Effector memory CD4-positive, alpha-beta T cell (primary cell): ENCODE data around the gene ARHGAP28.
"Not testable (repeated sequence)": the region's sequence is repeated elsewhere in the genome, so short reads cannot be mapped to it uniquely, and the experiment has no call there.

Experiments used
- DNase-seq, 3 donors: peaks; one replicate each; pipeline ENCODE4 v3.0.0-alpha.2; 2020
- H3K27ac ChIP-seq: 2 replicates; pipeline ENCODE4 v1.7.0; 2013; ENCODE audit warnings: mild to moderate bottlenecking, low read length, moderate library complexity; ENCODE audit not compliant: insufficient read depth, poor library complexity, severe bottlenecking
- H3K27me3 ChIP-seq: replicated peaks from 2 replicates; pipeline ENCODE4 v1.7.0; 2013; ENCODE audit warnings: mild to moderate bottlenecking, low read length; ENCODE audit not compliant: insufficient read depth, control insufficient read depth, poor library complexity, severe bottlenecking
- H3K36me3 ChIP-seq: 2 replicates; pipeline ENCODE4 v1.7.0; 2013; ENCODE audit warnings: mild to moderate bottlenecking, low read length, moderate library complexity; ENCODE audit not compliant: control insufficient read depth, insufficient read depth
- H3K4me1 ChIP-seq: 2 replicates; pipeline ENCODE4 v1.7.0; 2013; ENCODE audit warnings: low read length, mild to moderate bottlenecking; ENCODE audit not compliant: control insufficient read depth, insufficient read depth, poor library complexity, severe bottlenecking
- H3K4me3 ChIP-seq: 2 replicates; pipeline ENCODE4 v1.7.0; 2013; ENCODE audit warnings: low read length, low read depth, mild to moderate bottlenecking; ENCODE audit not compliant: insufficient read depth, poor library complexity, severe bottlenecking
- H3K9me3 ChIP-seq: 2 replicates; pipeline ENCODE4 v1.7.0; 2013; ENCODE audit warnings: mild to moderate bottlenecking, low read length, moderate library complexity; ENCODE audit not compliant: control insufficient read depth

Gene ARHGAP28

GRCh38 chr18:6784046-6784445, 54.5 kb downstream of the ARHGAP28 start:
- H3K27ac ChIP-seq, result no peak overlapping the region
- no peak overlapping the region for H3K4me3 ChIP-seq
- no peak for DNase-seq
- H3K36me3 ChIP-seq, result no peaks in the 10 kb centered on the region
- H3K4me1 ChIP-seq, result no peaks in the 10 kb centered on the region
- H3K27me3 ChIP-seq, result no peaks in the 10 kb centered on the region
- no peaks in the 10 kb centered on the region for H3K9me3 ChIP-seq

DNA sequence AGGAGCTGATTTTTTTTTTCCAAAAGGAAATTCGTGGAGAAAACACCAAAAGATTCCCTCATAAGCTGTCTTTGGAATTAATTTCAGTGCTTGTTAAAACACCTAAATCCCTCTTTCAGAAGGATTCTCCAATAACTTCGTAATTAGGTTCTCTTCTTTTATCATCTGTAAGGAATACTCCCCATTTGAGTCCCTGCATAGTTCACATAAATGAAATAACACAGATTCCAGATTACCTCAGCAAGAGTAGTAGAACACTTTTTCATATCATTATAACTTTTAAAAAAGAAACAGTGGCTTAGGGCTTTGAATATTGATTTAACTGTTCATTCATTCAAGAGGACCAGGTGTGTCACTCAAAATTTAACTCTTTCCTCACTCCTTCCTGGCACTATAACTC, 55.5 kb downstream of the ARHGAP28 start:
- Histone ChIP-seq H3K9me3 (no peaks in the 10 kb centered on the region), H3K36me3 (no peaks in the 10 kb centered on the region), H3K27me3 (no peaks in the 10 kb centered on the region), H3K27ac (no peak overlapping the region), H3K4me3 (no peak overlapping the region), H3K4me1 (no peaks in the 10 kb centered on the region)
- no peak for DNase-seq

DNA sequence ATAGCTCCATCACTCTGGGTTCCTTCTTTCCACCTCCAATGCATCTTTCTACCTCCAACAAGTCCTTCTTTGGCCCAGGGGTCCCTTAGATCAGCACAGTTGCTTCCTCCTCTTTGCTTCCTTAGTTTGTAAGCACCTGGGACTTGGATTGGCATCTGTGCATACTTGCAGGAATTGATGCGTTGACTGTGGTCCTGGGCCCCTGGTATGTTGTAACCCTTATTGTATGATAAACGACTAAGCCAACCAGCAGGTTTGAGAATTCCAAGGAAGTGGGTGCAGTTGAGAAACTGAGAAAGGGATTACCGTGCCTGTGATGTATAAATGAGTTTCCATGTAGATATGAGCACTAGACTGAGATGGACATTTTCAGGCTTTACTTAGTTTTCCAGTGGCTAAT, 55.9 kb downstream of the ARHGAP28 start:
- Histone ChIP-seq H3K4me1 (no peaks in the 10 kb centered on the region), H3K27me3 (no peaks in the 10 kb centered on the region), H3K36me3 (no peaks in the 10 kb centered on the region), H3K4me3 (no peak overlapping the region), H3K27ac (no peak overlapping the region), H3K9me3 (no peaks in the 10 kb centered on the region)
- DNase-seq, result no peak

- no peak for DNase-seq
- no peak overlapping the region for H3K4me3 ChIP-seq
Measured at GRCh38 chr18:6792391-6792790, 62.9 kb downstream of the ARHGAP28 start.

DNA sequence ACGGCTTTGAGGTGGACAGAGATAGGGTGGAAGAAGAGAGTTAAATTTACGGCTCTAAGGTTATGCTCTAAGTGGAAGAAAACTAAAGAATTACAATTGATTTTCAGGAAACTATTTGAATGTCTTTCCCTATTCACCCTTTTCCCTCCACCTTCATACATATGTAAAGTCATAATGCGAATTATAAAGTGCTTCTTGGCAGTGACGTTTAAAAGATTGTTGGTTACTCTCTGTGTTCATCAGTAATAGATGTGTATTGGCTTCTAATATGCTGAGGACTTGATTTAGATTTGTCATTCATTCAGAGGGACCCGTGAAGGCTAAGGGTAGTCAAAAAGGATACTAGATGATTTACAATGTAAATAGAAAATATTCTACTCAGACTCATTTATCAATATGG, 63.9 kb downstream of the ARHGAP28 start:
- Histone ChIP-seq H3K27ac (no peak overlapping the region), H3K4me3 (no peak overlapping the region), H3K27me3 (no peaks in the 10 kb centered on the region), H3K9me3 (no peaks in the 10 kb centered on the region), H3K4me1 (no peaks in the 10 kb centered on the region), H3K36me3 (no peaks in the 10 kb centered on the region)
- DNase-seq, result no peak

More at GRCh38 chr18:6792391-6792790, 62.9 kb downstream of the ARHGAP28 start:
- H3K27ac ChIP-seq, result no peak overlapping the region
- H3K27me3 ChIP-seq, result no peaks in the 10 kb centered on the region
- H3K36me3 ChIP-seq, result no peaks in the 10 kb centered on the region
- H3K9me3 ChIP-seq, result no peaks in the 10 kb centered on the region
- no peaks in the 10 kb centered on the region for H3K4me1 ChIP-seq

DNA sequence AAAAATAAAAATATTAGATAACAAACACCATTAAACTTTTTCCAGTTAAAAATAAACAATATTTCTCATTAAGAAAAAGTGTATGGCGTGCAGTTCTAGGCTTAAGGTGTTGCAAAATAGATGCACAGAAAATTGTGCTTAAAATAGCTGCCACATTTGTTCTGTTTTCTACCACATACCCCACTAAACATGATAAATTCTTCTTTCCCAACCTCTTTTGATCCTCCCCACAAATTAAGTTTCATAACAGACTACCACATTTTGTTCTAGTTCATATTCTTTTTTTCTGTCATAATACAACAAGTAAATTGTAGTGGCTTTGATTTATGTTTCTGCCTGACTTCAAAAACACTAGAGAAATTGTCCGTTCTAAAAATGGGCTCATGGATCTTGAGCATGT, 64.5 kb downstream of the ARHGAP28 start:
- H3K4me3 ChIP-seq, result no peak overlapping the region
- H3K9me3 ChIP-seq, result no peaks in the 10 kb centered on the region
- DNase-seq, result no peak
- H3K27ac ChIP-seq, result no peak overlapping the region
- no peaks in the 10 kb centered on the region for H3K4me1 ChIP-seq
- H3K27me3 ChIP-seq, result no peaks in the 10 kb centered on the region
- H3K36me3 ChIP-seq, result no peaks in the 10 kb centered on the region

DNA sequence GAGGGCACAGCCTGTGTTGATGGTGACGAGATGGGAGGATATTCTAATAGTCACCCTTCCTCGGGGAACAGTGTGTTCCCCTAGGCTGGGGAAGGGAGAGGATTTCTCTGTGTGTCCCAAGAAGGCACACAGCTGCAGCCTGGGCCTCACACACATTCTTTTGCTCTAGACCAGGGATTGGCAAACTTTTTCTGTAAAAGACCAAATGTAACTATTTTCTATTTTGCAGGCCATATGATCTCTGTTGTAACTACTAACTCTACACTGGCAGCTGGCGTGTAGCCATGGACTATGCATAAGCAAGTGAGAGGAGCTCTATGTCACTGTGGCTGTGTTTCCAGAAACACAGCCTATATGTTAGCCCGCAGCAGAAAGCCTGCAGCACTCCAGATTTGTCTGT, 65.8 kb downstream of the ARHGAP28 start:
- H3K9me3 ChIP-seq, result no peaks in the 10 kb centered on the region
- DNase-seq, result no peak

DNA sequence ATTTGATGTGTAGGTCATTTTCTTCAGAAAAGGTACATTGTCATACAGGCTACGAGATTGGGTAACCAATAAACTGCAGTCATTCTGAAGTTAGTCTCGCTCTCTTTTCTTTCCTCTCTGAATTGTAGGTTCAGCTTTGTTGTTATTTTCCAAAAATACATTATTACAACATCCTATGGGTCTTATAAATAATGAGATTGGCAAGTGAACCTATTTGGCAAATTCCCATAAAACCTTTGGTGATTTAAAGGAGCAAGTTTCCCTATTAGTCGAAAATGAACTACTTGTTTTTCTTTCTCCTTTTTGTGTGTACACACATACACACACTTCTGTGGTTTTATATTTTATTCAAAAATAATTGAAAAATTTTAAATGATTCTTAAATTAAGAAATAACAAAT, 67.0 kb downstream of the ARHGAP28 start:
- Histone ChIP-seq H3K27ac (no peak overlapping the region), H3K9me3 (no peaks in the 10 kb centered on the region), H3K4me3 (no peak overlapping the region), H3K27me3 (no peaks in the 10 kb centered on the region), H3K4me1 (no peaks in the 10 kb centered on the region), H3K36me3 (no peaks in the 10 kb centered on the region)
- no peak for DNase-seq

More for the DNA sequence above, 65.8 kb downstream of the ARHGAP28 start:
- no peaks in the 10 kb centered on the region for H3K36me3 ChIP-seq
- H3K4me3 ChIP-seq, result no peak overlapping the region
- H3K27me3 ChIP-seq, result no peaks in the 10 kb centered on the region
- no peak overlapping the region for H3K27ac ChIP-seq
- no peaks in the 10 kb centered on the region for H3K4me1 ChIP-seq

DNA sequence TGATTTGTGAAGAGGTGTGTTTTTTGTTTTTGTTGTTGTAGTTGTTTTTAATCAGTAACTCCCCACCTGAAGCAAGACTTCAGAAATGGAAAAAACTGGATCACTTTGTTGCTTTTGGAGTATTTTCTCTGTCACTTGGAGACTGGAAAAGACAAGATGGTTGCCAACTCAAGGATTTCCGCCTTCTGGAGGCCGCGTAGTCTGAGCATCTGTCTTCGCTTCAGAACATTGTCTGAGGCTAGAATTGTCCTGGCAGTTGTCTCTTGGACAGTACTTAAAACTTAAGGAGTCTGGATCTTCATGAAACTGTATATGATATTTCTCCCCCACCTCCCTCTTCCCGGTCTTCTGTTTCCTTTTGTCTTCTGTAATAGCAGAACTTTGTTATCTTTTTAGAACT, 67.7 kb downstream of the ARHGAP28 start:
- Histone ChIP-seq H3K36me3 (no peaks in the 10 kb centered on the region), H3K4me3 (no peak overlapping the region), H3K9me3 (no peaks in the 10 kb centered on the region), H3K27me3 (no peaks in the 10 kb centered on the region), H3K27ac (no peak overlapping the region), H3K4me1 (no peaks in the 10 kb centered on the region)
- DNase-seq, result no peak

GRCh38 chr18:6798896-6799295, 69.4 kb downstream of the ARHGAP28 start:
- Histone ChIP-seq H3K9me3 (no peaks in the 10 kb centered on the region), H3K27me3 (no peaks in the 10 kb centered on the region)

DNA sequence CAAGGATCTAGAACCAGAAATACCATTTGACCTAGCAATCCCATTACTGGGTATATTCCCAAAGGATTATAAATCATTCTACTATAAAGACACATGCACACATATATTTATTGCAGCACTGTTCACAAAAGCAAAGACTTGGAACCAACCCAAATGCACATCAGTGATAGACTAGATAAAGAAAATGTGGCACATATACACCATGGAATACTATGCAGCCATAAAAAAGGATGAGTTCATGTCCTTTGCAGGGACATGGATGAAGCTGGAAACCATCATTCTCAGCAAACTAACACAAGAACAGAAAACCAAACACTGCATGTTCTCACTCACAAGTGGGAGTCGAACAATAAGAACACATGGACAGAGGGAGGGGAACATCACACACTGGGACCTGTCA, 70.8 kb downstream of the ARHGAP28 start:
- not testable (repeated sequence) for DNase-seq, H3K4me3 ChIP-seq, H3K36me3 ChIP-seq, H3K27me3 ChIP-seq, H3K4me1 ChIP-seq, H3K27ac ChIP-seq, H3K9me3 ChIP-seq

More at GRCh38 chr18:6798896-6799295, 69.4 kb downstream of the ARHGAP28 start:
- DNase-seq, result no peak
- Histone ChIP-seq H3K27ac (no peak overlapping the region), H3K4me1 (no peaks in the 10 kb centered on the region), H3K4me3 (no peak overlapping the region), H3K36me3 (no peaks in the 10 kb centered on the region)
